Mammary epithelial cell (primary cell): ENCODE data around the gene DENND4C.
"Not testable (repeated sequence)": the region's sequence is repeated elsewhere in the genome, so short reads cannot be mapped to it uniquely, and the experiment has no call there.

Experiments used
- CTCF ChIP-seq, 2 donors: IDR thresholded peaks in 1 of 2; conservative IDR thresholded peaks in 1 of 2; 2 replicates each; pipeline ENCODE4 v1.5.1; 2011 to 2012; ENCODE audit warnings: inconsistent platforms in 2 of 2, low read length in 2 of 2, mild to moderate bottlenecking in 2 of 2, control low read depth in 1 of 2, low read depth in 1 of 2; ENCODE audit not compliant: insufficient read depth in 1 of 2; ENCODE audit errors: extremely low read depth in 1 of 2
- EZH2 ChIP-seq: IDR thresholded peaks from 2 replicates; pipeline ENCODE4 v1.6.1; 2012; ENCODE audit warnings: low read length, inconsistent platforms, borderline replicate concordance

- TF ChIP-seq CTCF (conservative IDR thresholded peaks at IDR 0.05 in 1 of 2, IDR thresholded peaks at IDR 0.05 in 1 of 2; ENCODE audit: extremely low read depth in 1 of 2, insufficient read depth in 1 of 2, low read depth in 1 of 2, low read length in 2 of 2); EZH2: not testable (repeated sequence)
These were observed 35.1 kb downstream of the DENND4C start for GRCh38 chr9:19265602-19266001.
